B cell (primary cell): Measurements from ENCODE around the gene KIF1A. TPM values are rescaled to one million over a fixed set of nuclear protein-coding genes. Genes with fewer than 3 reads are reported as not detected.

Source experiments
- ATAC-seq: fragments of 200-7000 bp; cut with Tn5 transposase; one replicate; pipeline ENCODE4 v1.10.0; 2021; ENCODE audit warnings: low read depth, mild to moderate bottlenecking, moderate number of reproducible peaks, moderate library complexity
- CTCF ChIA-PET: fragments of 350-600 bp; sonication (Branson Sonifier 250); formaldehyde crosslinking; loops from one replicate; lab custom pipeline; 2021; ENCODE audit warnings: antibody characterized with exemption, inconsistent platforms; lab: Charles Lee
- POLR2A ChIA-PET: fragments of 350-600 bp; sonication (Branson Sonifier 250); formaldehyde crosslinking; loops from one replicate; lab custom pipeline; 2021; ENCODE audit warnings: antibody characterized with exemption; lab: Charles Lee
- DNase-seq: peaks from one replicate; pipeline ENCODE4 v3.0.0; 2013
- H2AFZ ChIP-seq: 2 replicates; pipeline ENCODE4 v1.6.1; 2012; ENCODE audit warnings: mild to moderate bottlenecking, low read depth, low read length; ENCODE audit not compliant: insufficient read depth, poor library complexity, severe bottlenecking
- H3K27ac ChIP-seq, 2 donors: 1 replicate in 1 of 2; 2 replicates in 1 of 2; pipeline ENCODE4 v1.5.1; 2012 to 2013; ENCODE audit warnings: low read length in 2 of 2, mild to moderate bottlenecking in 2 of 2, moderate library complexity in 1 of 2
- H3K27me3 ChIP-seq, 4 experiments: fragments of 200-600 bp in 1 of 4; sonication (generic) in 1 of 4; replicated peaks in 1 of 4; 1 replicate in 2 of 4; 2 replicates in 2 of 4; pipeline versions ENCODE4 v1.6.1 to v1.7.0; 2013 to 2016; ENCODE audit warnings: low read length in 3 of 4, mild to moderate bottlenecking in 2 of 4, mixed read lengths in 1 of 4, moderate library complexity in 1 of 4; ENCODE audit not compliant: insufficient read depth in 4 of 4, control insufficient read depth in 3 of 4; ENCODE audit errors: control extremely low read depth in 1 of 4
- H3K36me3 ChIP-seq, 2 experiments: replicated peaks in 1 of 2; 1 replicate in 1 of 2; 2 replicates in 1 of 2; pipeline versions ENCODE4 v1.6.1 to v1.7.1; 2013; ENCODE audit warnings: low read length in 1 of 2; ENCODE audit not compliant: insufficient read depth in 2 of 2, control insufficient read depth in 1 of 2; ENCODE audit errors: control extremely low read depth in 1 of 2, extremely low read depth in 1 of 2
- H3K4me1 ChIP-seq, 2 donors: fragments of 200-600 bp in 1 of 2; sonication (generic) in 1 of 2; 1 replicate in 1 of 2; 2 replicates in 1 of 2; pipeline versions ENCODE4 v1.5.1 to v1.6.1; 2013 to 2017; ENCODE audit warnings: low read length in 2 of 2; ENCODE audit not compliant: control insufficient read depth in 2 of 2, insufficient read depth in 2 of 2
- H3K4me2 ChIP-seq: replicated peaks from 2 replicates; pipeline ENCODE3; 2012; ENCODE audit warnings: mild to moderate bottlenecking, low read depth, low read length; ENCODE audit not compliant: poor library complexity, severe bottlenecking
- H3K4me3 ChIP-seq, 5 experiments: fragments of 200-600 bp in 1 of 5; sonication (generic) in 1 of 5; 1 replicate in 3 of 5; 2 replicates in 2 of 5; pipeline versions ENCODE4 v1.5.1 to v1.7.0; 2011 to 2016; ENCODE audit warnings: low read length in 4 of 5, mild to moderate bottlenecking in 4 of 5, low read depth in 2 of 5, control low read depth in 1 of 5, moderate library complexity in 1 of 5; ENCODE audit not compliant: insufficient read depth in 1 of 5; ENCODE audit errors: control extremely low read depth in 1 of 5, extremely low read depth in 1 of 5
- H3K79me2 ChIP-seq: fragments of 200-600 bp; sonication (generic); one replicate; pipeline ENCODE4 v1.6.0; 2016; ENCODE audit warnings: low read length; ENCODE audit not compliant: control insufficient read depth, insufficient read depth
- H3K9ac ChIP-seq: fragments of 200-600 bp; sonication (generic); 2 replicates; pipeline ENCODE4 v1.6.1; 2017; ENCODE audit warnings: mild to moderate bottlenecking, low read length, moderate library complexity
- H3K9me3 ChIP-seq, 3 donors: one replicate each; pipeline versions ENCODE4 v1.6.1 to v1.7.1; 2013; ENCODE audit warnings: low read length in 2 of 3; ENCODE audit not compliant: control insufficient read depth in 2 of 3, insufficient read depth in 1 of 3; ENCODE audit errors: control extremely low read depth in 1 of 3
- H4K20me1 ChIP-seq: 2 replicates; pipeline ENCODE4 v1.6.0; 2012; ENCODE audit warnings: mild to moderate bottlenecking, low read length; ENCODE audit not compliant: insufficient read depth, control insufficient read depth, poor library complexity, severe bottlenecking
- H3K27ac Mint-ChIP-seq: one replicate; pipeline ENCODE4 v1.8.0; 2021; ENCODE audit warnings: mixed read lengths
- H3K27me3 Mint-ChIP-seq: one replicate; pipeline ENCODE4 v1.8.0; 2021; ENCODE audit warnings: mixed read lengths
- H3K4me1 Mint-ChIP-seq: one replicate; pipeline ENCODE4 v1.8.0; 2021; ENCODE audit warnings: mixed read lengths
- H3K4me3 Mint-ChIP-seq: one replicate; pipeline ENCODE4 v1.8.0; 2021; ENCODE audit warnings: mixed read lengths
- H3K9me3 Mint-ChIP-seq: one replicate; pipeline ENCODE4 v1.8.0; 2022; ENCODE audit warnings: mixed read lengths; ENCODE audit not compliant: insufficient read depth
- EZH2 ChIP-seq: IDR thresholded peaks from 2 replicates; pipeline ENCODE4 v1.6.1; 2012; ENCODE audit warnings: borderline replicate concordance, low read depth, mild to moderate bottlenecking, moderate library complexity, low read length; ENCODE audit not compliant: insufficient read depth, poor library complexity, severe bottlenecking
- WGBS: methylation state at CpG from one replicate; pipeline ENCODE4 v1.1.5; 2013; ENCODE audit warnings: missing lambda C conversion rate; ENCODE audit not compliant: insufficient coverage; 5-methylcytosine and 5-hydroxymethylcytosine counted together
- intact Hi-C: fragments of 100-400 bp; cut with micrococcal nuclease; formaldehyde crosslinking; loops from one replicate; pipeline ENCODE4 v1.10.0; 2022
- polyA plus RNA-seq: library from polyadenylated mRNA; depleted of rRNA; stranded (reverse); fragments of >200 nt; gene quantifications from 2 replicates; pipeline ENCODE4 v1.2.3, GENCODE V29; 2012
- total RNA-seq, 2 donors: library from RNA; stranded (reverse); fragments of 120-200 nt in 1 of 2; gene quantifications; 1 replicate in 1 of 2; 2 replicates in 1 of 2; pipeline versions ENCODE4 v1.2.3 to v1.2.4, GENCODE V29; 2013 to 2022
- TF ChIP-seq, protein P1 (sequence below): fragments of 200-600 bp; IDR thresholded peaks from one replicate; pipeline ENCODE4 v1.8.0; 2022; ENCODE audit warnings: antibody characterized with exemption, mild to moderate bottlenecking

KIF1A gene
- total and polyA plus RNA-seq, 2 donors (not counting 1 experiment from before 2014, with no cell fraction given): not detected

DNA sequence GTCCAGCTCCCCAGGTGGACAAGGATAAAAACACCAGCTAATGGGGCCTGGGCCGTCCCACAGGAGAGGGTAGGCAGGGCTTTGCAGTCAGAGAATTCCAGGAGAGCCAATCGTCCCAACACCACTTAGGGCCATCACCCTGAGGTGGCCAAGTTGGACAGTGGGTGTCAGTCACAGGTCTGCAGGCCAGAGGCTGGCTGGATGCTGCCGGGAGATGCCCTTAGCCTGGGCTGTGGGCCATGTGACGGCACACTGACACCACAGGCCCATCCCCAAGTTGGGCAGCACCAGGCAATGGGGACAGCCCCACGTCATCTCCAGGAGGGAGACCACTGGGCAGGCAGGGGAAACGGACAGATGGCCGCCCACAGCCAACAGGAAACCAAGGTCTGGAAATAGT lies 53.9 kb downstream of the KIF1A start:
- TF ChIP-seq, protein P1, sequence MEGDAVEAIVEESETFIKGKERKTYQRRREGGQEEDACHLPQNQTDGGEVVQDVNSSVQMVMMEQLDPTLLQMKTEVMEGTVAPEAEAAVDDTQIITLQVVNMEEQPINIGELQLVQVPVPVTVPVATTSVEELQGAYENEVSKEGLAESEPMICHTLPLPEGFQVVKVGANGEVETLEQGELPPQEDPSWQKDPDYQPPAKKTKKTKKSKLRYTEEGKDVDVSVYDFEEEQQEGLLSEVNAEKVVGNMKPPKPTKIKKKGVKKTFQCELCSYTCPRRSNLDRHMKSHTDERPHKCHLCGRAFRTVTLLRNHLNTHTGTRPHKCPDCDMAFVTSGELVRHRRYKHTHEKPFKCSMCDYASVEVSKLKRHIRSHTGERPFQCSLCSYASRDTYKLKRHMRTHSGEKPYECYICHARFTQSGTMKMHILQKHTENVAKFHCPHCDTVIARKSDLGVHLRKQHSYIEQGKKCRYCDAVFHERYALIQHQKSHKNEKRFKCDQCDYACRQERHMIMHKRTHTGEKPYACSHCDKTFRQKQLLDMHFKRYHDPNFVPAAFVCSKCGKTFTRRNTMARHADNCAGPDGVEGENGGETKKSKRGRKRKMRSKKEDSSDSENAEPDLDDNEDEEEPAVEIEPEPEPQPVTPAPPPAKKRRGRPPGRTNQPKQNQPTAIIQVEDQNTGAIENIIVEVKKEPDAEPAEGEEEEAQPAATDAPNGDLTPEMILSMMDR: no peak
- TF ChIP-seq EZH2: no peak
- Histone ChIP-seq H4K20me1 (no peaks in the 10 kb centered on the region), H3K36me3 (no peaks in the 10 kb centered on the region), H3K9me3 (no peaks in the 10 kb centered on the region), H3K27me3 (no peaks in the 10 kb centered on the region), H3K4me3 (no peak overlapping the region), H3K4me2 (no peak overlapping the region), H2AFZ (no peak overlapping the region), H3K79me2 (no peaks in the 10 kb centered on the region), H3K27ac (no peak overlapping the region), H3K9ac (no peak overlapping the region), H3K4me1 (no peaks in the 10 kb centered on the region)
- no peaks in the 10 kb centered on the region for H3K27me3 Mint-ChIP-seq
- no peak for ATAC-seq
- CTCF ChIA-PET: no interaction called here
- POLR2A ChIA-PET: no interaction called here
- no peaks in the 10 kb centered on the region for H3K9me3 Mint-ChIP-seq
- H3K27ac Mint-ChIP-seq: no peak overlapping the region
- WGBS: 86% methylated on average over 7 of the region's 7 CpGs
- no peak overlapping the region for H3K4me3 Mint-ChIP-seq
- no peak for DNase-seq
- no peaks in the 10 kb centered on the region for H3K4me1 Mint-ChIP-seq
- intact Hi-C loops: no loop called here

DNA sequence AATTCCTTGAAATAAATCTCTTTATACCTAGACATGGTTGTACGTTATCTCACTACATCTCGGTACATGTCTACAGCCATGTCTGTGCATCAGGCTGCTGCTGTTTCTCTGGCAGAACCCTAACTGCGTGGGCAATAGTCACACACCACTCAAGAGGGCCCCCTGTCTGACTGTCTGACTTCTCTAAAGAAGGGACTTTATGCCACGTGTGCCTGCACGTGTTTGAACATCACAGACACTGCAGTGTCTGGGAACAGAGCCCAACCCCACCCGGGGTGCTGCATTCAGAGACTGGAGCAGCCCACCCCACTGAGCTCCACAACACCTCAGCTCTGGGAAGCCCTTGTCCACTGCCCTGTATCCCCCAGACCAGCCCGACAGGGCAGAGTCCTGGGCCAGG lies 55.0 kb downstream of the KIF1A start:
- ChIA-PET POLR2A (no interaction called here), CTCF (no interaction called here)
- WGBS: 87% methylated on average over 7 of the region's 7 CpGs
- no peaks in the 10 kb centered on the region for H3K4me1 Mint-ChIP-seq
- H3K9ac ChIP-seq: no peak overlapping the region
- TF ChIP-seq, protein P1: no peak
- no peak for TF ChIP-seq EZH2
- no peaks in the 10 kb centered on the region for H4K20me1 ChIP-seq
- H3K27me3 ChIP-seq: no peaks in the 10 kb centered on the region
- no peak overlapping the region for H3K27ac Mint-ChIP-seq
- no peak overlapping the region for H3K27ac ChIP-seq
- no peak overlapping the region for H3K4me2 ChIP-seq
- DNase-seq (no peak), ATAC-seq (no peak)
- no peaks in the 10 kb centered on the region for H3K79me2 ChIP-seq
- no peak overlapping the region for H3K4me3 ChIP-seq
- H3K27me3 Mint-ChIP-seq: no peaks in the 10 kb centered on the region
- no peak overlapping the region for H2AFZ ChIP-seq
- H3K36me3 ChIP-seq: no peaks in the 10 kb centered on the region
- H3K9me3 ChIP-seq: no peaks in the 10 kb centered on the region
- H3K4me3 Mint-ChIP-seq: no peak overlapping the region
- no peaks in the 10 kb centered on the region for H3K4me1 ChIP-seq
- no peaks in the 10 kb centered on the region for H3K9me3 Mint-ChIP-seq
- intact Hi-C loops: no loop called here
